Measurements from ENCODE around the gene OR51E1. TPM values are rescaled to one million over a fixed set of nuclear protein-coding genes. Genes with fewer than 3 reads are reported as not detected.

OR51E1 gene
- total RNA-seq, 2 donors from 2014 or later, result not detected

DNA sequence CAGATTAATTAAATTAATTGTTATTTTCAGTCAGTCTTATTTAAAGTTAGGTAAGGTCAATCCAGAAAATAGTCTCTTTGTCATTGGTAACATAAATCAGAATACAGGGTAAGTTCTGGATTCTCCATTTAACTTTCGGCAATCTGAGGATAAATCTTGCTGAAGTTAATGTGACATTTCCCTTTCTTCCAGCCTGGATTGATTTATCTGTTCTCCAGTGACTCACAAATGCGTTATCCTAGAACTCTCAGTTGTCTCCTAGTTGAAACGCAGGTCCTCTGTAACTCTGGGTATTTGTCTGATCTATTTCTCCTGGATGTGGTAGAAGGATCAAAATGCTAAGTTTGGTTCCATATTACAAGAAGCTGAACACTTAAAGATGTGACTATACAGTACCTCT, 21.0 kb downstream of the OR51E1 start:
- H3K27me3 Mint-ChIP-seq, result peaks cover 39% of the 10 kb centered on the region
- H3K9me3 ChIP-seq (ENCODE audit: control insufficient read depth, low read length, poor library complexity, severe bottlenecking), result no peaks in the 10 kb centered on the region
- ATAC-seq (no peak), DNase-seq (no peak)
- no peak overlapping the region for H3K4me3 Mint-ChIP-seq
- H3K4me1 Mint-ChIP-seq, result no peaks in the 10 kb centered on the region
- H3K36me3 Mint-ChIP-seq (ENCODE audit: low read depth), result no peaks in the 10 kb centered on the region
- no peak overlapping the region for H3K27ac Mint-ChIP-seq

DNA sequence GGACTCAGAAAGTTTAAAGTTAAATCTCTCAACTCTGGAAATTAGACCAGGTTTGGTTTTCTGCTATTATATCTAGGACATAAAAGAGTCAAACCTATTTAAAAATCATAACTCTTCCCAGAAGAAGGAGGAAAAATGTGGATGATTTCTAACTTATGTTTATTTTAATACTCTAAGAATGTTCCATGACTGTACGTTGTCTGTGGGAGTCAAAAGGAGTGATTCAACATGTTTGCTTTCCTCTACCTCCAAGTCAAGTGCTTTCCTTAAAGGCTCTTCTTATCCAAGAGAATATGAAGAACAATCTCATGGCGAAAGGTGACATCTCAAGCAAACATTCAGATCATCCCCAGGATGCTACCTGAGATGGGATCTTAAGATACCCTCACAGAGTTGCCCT, 21.6 kb downstream of the OR51E1 start:
- no peak overlapping the region for H3K4me3 Mint-ChIP-seq
- ATAC-seq, result no peak
- H3K9me3 ChIP-seq (ENCODE audit: control insufficient read depth, low read length, poor library complexity, severe bottlenecking), result no peaks in the 10 kb centered on the region
- no peaks in the 10 kb centered on the region for H3K4me1 Mint-ChIP-seq
- H3K27me3 Mint-ChIP-seq, result peaks cover 35% of the 10 kb centered on the region
- H3K36me3 Mint-ChIP-seq (ENCODE audit: low read depth), result no peaks in the 10 kb centered on the region
- H3K27ac Mint-ChIP-seq, result no peak overlapping the region
- DNase-seq, result no peak

DNA sequence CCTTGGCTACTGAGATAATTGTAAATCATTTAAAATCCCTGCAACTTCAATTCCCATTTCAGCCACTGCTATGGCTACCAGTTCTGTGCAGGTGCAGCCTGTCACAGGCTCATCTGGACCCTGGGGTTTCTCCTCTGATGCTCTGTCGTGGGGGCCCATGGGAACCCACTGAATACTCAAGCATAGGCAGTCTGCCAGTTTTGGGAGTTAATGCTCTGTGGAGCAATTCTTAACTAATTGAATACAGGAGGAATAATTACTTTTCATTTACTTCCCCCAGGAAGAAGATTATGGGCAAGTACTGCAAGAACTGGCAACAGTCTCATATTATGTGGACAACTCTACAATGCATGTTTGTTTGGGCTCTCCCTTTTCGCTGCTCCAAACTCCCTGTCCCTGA, 28.0 kb downstream of the OR51E1 start:
- ATAC-seq (no peak), DNase-seq (no peak)
- Mint-ChIP-seq H3K36me3 (ENCODE audit: low read depth) (no peaks in the 10 kb centered on the region), H3K27me3 (peaks cover 61% of the 10 kb centered on the region), H3K27ac (no peak overlapping the region), H3K4me3 (no peak overlapping the region), H3K4me1 (peaks cover 4% of the 10 kb centered on the region)
- no peaks in the 10 kb centered on the region for H3K9me3 ChIP-seq (ENCODE audit: control insufficient read depth, low read length, poor library complexity, severe bottlenecking)

DNA sequence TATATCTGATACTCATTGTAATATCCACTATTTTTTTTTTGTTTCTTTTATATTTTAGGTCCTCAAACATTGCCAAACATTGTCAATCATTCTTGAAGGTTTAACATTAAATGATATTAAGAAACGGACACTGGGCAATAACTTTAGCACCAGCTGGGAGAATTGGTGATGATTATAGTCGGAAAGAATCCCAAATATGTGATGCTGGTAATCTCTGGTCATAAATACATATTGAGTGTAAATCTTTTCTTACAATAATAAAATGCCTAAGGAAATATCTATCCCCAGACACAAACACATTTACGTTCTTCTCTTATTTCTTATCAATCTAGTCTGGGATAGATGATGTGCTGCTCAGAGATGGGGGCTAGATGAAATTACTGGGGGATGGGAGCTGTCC, 28.7 kb downstream of the OR51E1 start:
- DNase-seq, result no peak
- H3K9me3 ChIP-seq (ENCODE audit: control insufficient read depth, low read length, poor library complexity, severe bottlenecking), result no peaks in the 10 kb centered on the region
- Mint-ChIP-seq H3K27me3 (peaks cover 62% of the 10 kb centered on the region), H3K4me3 (no peak overlapping the region), H3K36me3 (ENCODE audit: low read depth) (no peaks in the 10 kb centered on the region), H3K4me1 (peaks cover 4% of the 10 kb centered on the region), H3K27ac (no peak overlapping the region)
- no peak for ATAC-seq

DNA sequence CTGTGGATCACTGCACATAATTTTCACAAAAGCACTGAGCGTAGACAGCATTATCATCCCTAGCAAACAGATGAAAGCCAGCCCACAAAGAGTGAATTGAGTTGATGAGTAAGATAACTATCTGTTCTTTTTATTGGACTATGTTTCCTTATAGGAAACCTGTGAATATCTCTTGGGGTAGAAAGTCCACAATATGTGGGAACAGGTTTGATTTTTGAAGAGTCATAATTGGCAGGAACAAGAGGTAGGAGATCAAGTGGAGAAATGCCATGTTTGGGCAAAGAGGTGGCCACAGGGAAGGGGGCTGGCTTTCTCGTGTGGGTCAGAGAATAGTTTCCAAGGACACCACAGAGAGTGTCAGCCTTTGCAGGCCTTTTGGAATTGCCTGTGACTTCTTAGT, 30.0 kb downstream of the OR51E1 start:
- Mint-ChIP-seq H3K4me3 (no peak overlapping the region), H3K36me3 (ENCODE audit: low read depth) (no peaks in the 10 kb centered on the region), H3K27ac (no peak overlapping the region), H3K4me1 (peaks cover 4% of the 10 kb centered on the region), H3K27me3 (peaks cover 62% of the 10 kb centered on the region)
- DNase-seq (no peak), ATAC-seq (no peak)
- H3K9me3 ChIP-seq (ENCODE audit: control insufficient read depth, low read length, poor library complexity, severe bottlenecking), result no peaks in the 10 kb centered on the region

DNA sequence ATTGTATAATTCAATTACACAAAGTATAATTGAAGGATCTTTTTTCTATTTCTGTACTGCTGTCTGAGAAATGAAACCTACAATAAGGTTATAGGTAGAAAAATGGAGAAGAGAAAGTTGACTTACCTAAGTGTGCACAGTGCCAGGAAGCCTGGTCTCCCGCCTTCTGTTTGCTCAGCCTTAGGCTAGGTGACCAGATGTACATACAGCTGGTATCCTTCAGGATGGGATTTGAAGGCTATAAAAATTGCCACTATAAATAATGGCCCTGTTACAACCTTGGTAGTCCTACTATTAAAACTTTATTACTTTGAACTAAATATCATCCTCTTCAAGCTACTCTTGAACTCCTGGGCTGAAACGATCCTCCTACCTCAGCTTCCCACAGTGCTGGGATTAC, 34.2 kb downstream of the OR51E1 start:
- peaks cover 42% of the 10 kb centered on the region for H3K27me3 Mint-ChIP-seq
- ATAC-seq (no peak), DNase-seq (no peak)
- H3K9me3 ChIP-seq (ENCODE audit: control insufficient read depth, low read length, poor library complexity, severe bottlenecking), result no peaks in the 10 kb centered on the region
- H3K27ac Mint-ChIP-seq, result no peak overlapping the region
- H3K4me1 Mint-ChIP-seq, result peaks cover 4% of the 10 kb centered on the region
- no peaks in the 10 kb centered on the region for H3K36me3 Mint-ChIP-seq (ENCODE audit: low read depth)
- no peak overlapping the region for H3K4me3 Mint-ChIP-seq

DNA sequence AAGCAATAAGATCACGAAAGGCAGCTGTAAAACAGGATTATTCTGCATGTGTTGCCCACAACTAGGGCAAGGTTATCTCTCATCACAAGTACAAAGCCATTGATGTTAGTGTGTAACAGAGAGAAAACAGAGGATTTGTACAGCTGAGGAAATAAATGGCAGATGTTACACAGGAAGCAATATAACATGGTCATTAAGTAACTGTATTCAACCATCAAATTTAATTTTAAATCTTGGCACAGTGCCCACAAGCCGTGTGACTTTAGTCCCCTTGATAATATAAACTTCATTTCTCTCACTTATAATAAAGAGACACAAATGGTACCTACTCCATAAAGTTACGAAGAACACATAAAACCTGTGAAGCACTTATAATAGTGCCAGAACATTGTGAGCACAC, 36.6 kb downstream of the OR51E1 start:
- Mint-ChIP-seq H3K4me1 (no peaks in the 10 kb centered on the region), H3K4me3 (no peak overlapping the region)

DNA sequence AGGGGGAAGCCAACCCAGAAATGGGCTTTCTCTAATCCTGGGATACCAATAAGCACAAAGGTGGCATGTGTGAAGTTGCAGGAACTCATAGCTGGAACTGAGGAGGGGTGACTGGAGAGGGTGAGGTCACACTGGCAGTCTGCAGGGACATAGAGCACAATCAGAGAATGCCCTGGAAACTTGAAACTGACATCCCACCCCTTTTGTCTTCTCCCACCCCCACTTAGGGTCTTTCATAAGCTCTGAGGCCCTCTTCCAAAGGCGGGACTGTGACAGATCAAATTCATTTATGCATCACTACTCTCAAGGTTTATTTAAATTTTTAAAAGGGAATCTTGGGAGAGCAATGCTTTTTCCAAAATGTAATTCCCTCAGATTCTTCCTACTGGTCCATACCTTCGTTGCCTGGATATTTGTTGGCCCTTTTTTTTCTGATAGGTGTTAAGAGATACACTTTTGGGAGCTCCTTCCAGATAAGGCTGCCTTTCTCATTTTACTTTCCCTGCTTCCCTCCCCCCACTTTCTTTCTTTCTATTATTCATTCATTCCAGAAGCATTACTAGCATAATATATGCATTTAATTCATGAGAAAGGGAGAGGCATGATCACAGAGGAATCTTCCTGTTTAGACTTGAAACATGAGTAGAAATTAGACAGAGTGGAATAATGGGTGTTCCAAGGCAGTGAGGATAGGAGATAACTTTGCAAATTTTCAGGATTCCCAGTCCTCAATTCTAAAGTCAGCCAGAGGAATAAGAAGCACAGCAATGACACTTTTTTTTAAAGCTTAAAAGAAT, 39.0 kb downstream of the OR51E1 start:
- no peak for ATAC-seq
- DNase-seq, result no peak
- Mint-ChIP-seq H3K4me1 (no peaks in the 10 kb centered on the region), H3K4me3 (no peak overlapping the region), H3K27ac (no peak overlapping the region), H3K36me3 (ENCODE audit: low read depth) (no peaks in the 10 kb centered on the region), H3K27me3 (peaks cover 16% of the 10 kb centered on the region)
- no peaks in the 10 kb centered on the region for H3K9me3 ChIP-seq (ENCODE audit: control insufficient read depth, low read length, poor library complexity, severe bottlenecking)

More for the DNA sequence above, 36.6 kb downstream of the OR51E1 start:
- Mint-ChIP-seq H3K36me3 (ENCODE audit: low read depth) (no peaks in the 10 kb centered on the region), H3K27me3 (peaks cover 31% of the 10 kb centered on the region), H3K27ac (no peak overlapping the region)
- DNase-seq, result no peak
- no peak for ATAC-seq
- no peaks in the 10 kb centered on the region for H3K9me3 ChIP-seq (ENCODE audit: control insufficient read depth, low read length, poor library complexity, severe bottlenecking)

DNA sequence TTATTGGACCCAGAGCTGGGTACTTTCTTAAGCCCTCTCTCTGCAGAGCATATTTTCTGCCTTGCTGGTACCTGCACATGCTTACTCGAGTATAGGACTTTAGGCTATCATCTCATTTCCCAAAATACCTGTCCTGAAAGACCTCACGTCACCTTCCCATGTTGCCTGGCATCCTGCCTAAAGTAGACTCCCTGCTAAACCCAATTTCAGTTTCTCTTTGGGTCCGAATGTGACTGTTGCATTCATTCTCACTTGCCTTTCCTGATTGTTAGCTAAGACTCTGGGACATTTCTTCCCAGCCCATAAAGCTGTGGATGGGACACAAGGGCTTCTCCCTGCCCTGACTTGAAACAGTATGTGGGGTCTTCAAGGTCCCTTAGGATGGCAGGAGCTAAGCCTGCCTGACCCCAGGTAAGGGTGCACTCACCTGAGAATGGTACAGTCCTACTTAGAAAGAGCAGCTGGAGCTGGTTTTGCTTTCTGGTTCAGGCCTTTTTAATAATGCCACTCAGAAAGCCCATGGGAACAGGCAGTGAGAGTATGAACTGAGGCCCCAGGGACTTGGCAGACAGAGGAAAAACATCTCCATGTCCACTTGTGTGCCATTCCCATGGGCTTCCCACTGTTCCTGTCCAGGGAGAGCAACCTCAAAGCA, 41.0 kb downstream of the OR51E1 start:
- ATAC-seq, result no peak
- H3K4me1 Mint-ChIP-seq, result no peaks in the 10 kb centered on the region
- no peak overlapping the region for H3K27ac Mint-ChIP-seq
- H3K27me3 Mint-ChIP-seq, result peaks cover 16% of the 10 kb centered on the region
- H3K9me3 ChIP-seq (ENCODE audit: control insufficient read depth, low read length, poor library complexity, severe bottlenecking), result no peaks in the 10 kb centered on the region
- H3K4me3 Mint-ChIP-seq, result no peak overlapping the region
- DNase-seq, result no peak
- no peaks in the 10 kb centered on the region for H3K36me3 Mint-ChIP-seq (ENCODE audit: low read depth)

DNA sequence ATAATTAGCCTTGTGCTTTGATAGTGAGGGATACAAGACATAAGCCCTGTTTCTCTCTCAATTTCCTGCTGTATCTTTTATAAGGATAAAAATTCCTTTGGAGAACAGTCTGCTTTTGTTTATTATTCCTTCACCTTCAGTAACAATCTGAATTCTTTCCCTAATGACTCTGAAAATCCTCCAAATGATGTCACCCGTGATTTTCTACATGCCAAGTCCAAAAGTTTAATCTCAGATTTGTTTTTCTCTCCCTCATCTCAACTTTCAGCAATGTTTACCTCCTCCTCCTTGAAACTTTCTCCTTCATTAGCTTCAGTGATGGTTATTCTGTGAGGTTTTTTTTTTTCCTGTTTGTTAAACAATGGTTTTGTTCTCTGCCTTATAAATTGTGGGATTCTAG, 51.7 kb downstream of the OR51E1 start:
- H3K27ac Mint-ChIP-seq, result no peak overlapping the region
- H3K4me3 Mint-ChIP-seq, result no peak overlapping the region
- H3K9me3 ChIP-seq (ENCODE audit: control insufficient read depth, low read length, poor library complexity, severe bottlenecking), result no peaks in the 10 kb centered on the region
- peaks cover 22% of the 10 kb centered on the region for H3K27me3 Mint-ChIP-seq
- DNase-seq (no peak), ATAC-seq (no peak)
- H3K4me1 Mint-ChIP-seq, result no peaks in the 10 kb centered on the region
- H3K36me3 Mint-ChIP-seq (ENCODE audit: low read depth), result no peaks in the 10 kb centered on the region

DNA sequence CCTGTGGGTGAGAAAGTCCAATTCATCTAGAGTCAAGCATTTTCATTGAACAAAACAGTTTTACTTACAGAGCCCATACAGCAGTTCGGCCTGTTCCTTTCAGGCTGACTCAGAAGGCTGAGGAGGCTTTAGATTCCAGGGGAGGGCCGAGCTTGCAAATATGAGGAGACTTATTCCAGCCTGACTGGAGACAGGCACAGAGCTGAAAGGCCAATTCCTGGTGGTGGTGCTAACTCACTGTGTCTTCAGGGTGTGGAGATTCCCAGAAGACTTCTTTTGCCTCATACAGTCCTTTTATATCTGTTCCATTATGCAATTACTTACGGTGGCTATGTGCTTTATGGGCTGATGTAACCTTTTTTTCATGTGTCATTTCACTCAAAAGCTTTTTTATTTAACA, 53.8 kb downstream of the OR51E1 start, which contains the start of gene OR51E2:
OR51E2 (minus strand) TSS at position 269 of the 400 bp plus-strand sequence. CDS start 15,142 bp downstream, outside the sequence.
- no peaks in the 10 kb centered on the region for H3K9me3 ChIP-seq (ENCODE audit: control insufficient read depth, low read length, poor library complexity, severe bottlenecking)
- no peaks in the 10 kb centered on the region for H3K36me3 Mint-ChIP-seq (ENCODE audit: low read depth)
- no peak within 1 kb of the TSS for H3K4me3 Mint-ChIP-seq
- H3K4me1 Mint-ChIP-seq, result peaks cover 2% of the 10 kb centered on the region
- H3K27ac Mint-ChIP-seq, result no peak within 1 kb of the TSS
- peaks cover 12% of the 10 kb centered on the region for H3K27me3 Mint-ChIP-seq
- ATAC-seq, result no peak
- no peak for DNase-seq

DNA sequence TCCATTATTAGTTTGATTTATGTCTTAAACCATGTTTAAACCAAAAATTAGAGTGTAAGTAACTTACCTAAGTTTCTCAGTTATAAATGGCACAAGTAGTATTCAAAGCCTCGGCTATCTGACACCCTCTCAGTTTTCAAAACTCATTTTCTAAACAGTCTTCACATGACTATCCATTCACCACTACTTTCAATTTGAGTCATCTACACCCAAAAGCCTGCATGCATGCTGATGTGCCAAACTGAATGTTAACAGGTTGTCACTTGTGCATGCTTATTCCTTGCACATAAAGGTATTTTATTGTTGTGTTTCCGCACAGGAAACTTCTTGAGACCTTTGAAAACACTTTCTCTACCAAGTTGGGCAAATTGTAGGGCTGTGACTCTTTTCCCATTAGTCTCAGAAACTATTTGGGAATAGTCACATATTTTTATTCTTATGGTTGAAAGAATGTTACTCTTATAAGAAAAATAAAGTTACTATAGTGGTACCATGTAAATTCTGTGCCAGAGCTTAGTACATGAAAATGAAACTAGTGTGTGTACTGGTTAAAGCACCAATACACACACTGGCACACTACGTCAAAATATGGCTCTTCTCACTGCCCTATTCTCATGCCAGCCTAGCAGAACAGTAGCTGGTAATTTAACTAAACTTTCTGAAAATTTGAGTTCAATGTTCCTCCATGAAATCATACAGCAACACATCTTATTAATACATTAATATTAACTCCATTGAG, 56.1 kb downstream of the OR51E1 start:
- DNase-seq (no peak), ATAC-seq (no peak)
- H3K9me3 ChIP-seq (ENCODE audit: control insufficient read depth, low read length, poor library complexity, severe bottlenecking), result no peaks in the 10 kb centered on the region
- peaks cover 2% of the 10 kb centered on the region for H3K4me1 Mint-ChIP-seq
- H3K27me3 Mint-ChIP-seq, result peaks cover 27% of the 10 kb centered on the region
- no peak overlapping the region for H3K4me3 Mint-ChIP-seq
- no peak overlapping the region for H3K27ac Mint-ChIP-seq
- no peaks in the 10 kb centered on the region for H3K36me3 Mint-ChIP-seq (ENCODE audit: low read depth)

DNA sequence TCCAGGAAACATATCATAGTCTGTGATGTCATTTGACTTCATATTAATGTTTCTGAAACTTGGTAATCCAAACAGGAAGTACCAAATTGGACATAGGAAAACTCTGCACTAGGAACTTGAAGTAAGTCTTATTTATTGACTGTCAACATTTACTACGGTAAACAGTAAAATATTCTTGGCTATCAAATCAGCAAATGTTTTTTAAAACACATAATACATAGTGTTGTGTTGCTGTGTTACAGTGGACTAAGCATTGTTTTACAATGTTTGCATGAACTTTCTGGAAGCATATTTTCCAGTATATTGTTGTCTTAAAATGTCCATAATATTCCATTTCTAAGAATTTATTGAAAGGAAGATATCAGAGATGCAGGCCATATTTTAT, 56.6 kb downstream of the OR51E1 start:
- H3K9me3 ChIP-seq (ENCODE audit: control insufficient read depth, low read length, poor library complexity, severe bottlenecking), result no peaks in the 10 kb centered on the region
- H3K4me3 Mint-ChIP-seq, result no peak overlapping the region
- H3K36me3 Mint-ChIP-seq (ENCODE audit: low read depth), result no peaks in the 10 kb centered on the region
- peaks cover 2% of the 10 kb centered on the region for H3K4me1 Mint-ChIP-seq
- no peak for DNase-seq
- ATAC-seq, result no peak
- H3K27me3 Mint-ChIP-seq, result peaks cover 32% of the 10 kb centered on the region
- H3K27ac Mint-ChIP-seq, result no peak overlapping the region
